ENCODE data around the gene SLC25A53.

GRCh38 chrX:104187931-104188330 lies 31.1 kb upstream of the SLC25A53 start:
- TF ChIP-seq CTCF (conservative IDR thresholded peaks at IDR 0.05; ENCODE audit: low read depth, low read length) (no peak), MXI1 (IDR thresholded peaks at IDR 0.05; ENCODE audit: borderline replicate concordance, low read depth, low read length) (no peak), POLR2A (IDR thresholded peaks at IDR 0.05; ENCODE audit: low read depth, low read length) (no peak), USF2 (IDR thresholded peaks at IDR 0.05; ENCODE audit: low read depth, low read length) (no peak), RAD21 (IDR thresholded peaks at IDR 0.05; ENCODE audit: low read length) (no peak), RCOR1 (IDR thresholded peaks at IDR 0.05; ENCODE audit: insufficient replicate concordance, low read length) (no peak), FOS (IDR thresholded peaks at IDR 0.05; ENCODE audit: low read depth, low read length) (no peak)

Data from IMR-90 (cell line).